Endothelial cell of umbilical vein (primary cell): ENCODE measurements around the gene MAPT. TPM values are rescaled to one million over a fixed set of nuclear protein-coding genes. Genes with fewer than 3 reads are reported as not detected.
A peak's percentile ranks its signal among the peaks of the same experiment; 100 is the strongest.

Experiments
- BruUV-seq: library from RNA; stranded (reverse); fragments of 400-500 nt; replicated peaks from 2 replicates; lab custom pipeline; 2021; lab: Mats Ljungman, UMichigan
- CTCF ChIA-PET: fragments of 300-600, 350-600 bp; sonication (Branson Sonifier 250); formaldehyde crosslinking; loops from one replicate; lab custom pipeline; 2021; ENCODE audit warnings: antibody characterized with exemption, inconsistent platforms; lab: Charles Lee
- POLR2A ChIA-PET: fragments of 300-600, 350-600 bp; sonication (Branson Sonifier 250); formaldehyde crosslinking; loops from one replicate; lab custom pipeline; 2021; ENCODE audit warnings: antibody characterized with exemption, inconsistent platforms; lab: Charles Lee
- DNase-seq: peaks from one replicate; pipeline ENCODE4 v3.0.0-alpha.2; 2011; ENCODE audit warnings: low read depth, low spot score
- FAIRE-seq: peaks from 2 replicates; lab custom pipeline; 2011; peaks lifted over from hg19 to GRCh38; lab: Jason Lieb, UNC
- H2AFZ ChIP-seq: 2 replicates; pipeline ENCODE4 v1.6.0; 2012; ENCODE audit warnings: low read depth, low read length, control low read depth, inconsistent platforms
- H3K27ac ChIP-seq: 2 replicates; pipeline ENCODE4 v1.5.1; 2011; ENCODE audit warnings: low read depth, mild to moderate bottlenecking, control low read depth, low read length, moderate library complexity; ENCODE audit not compliant: insufficient read depth
- H3K27me3 ChIP-seq, 2 experiments: 2 replicates each; pipeline versions ENCODE4 v1.6.0 to v1.6.1; 2011; ENCODE audit warnings: low read length in 2 of 2, mixed read lengths in 1 of 2; ENCODE audit not compliant: control insufficient read depth in 2 of 2, insufficient read depth in 2 of 2
- H3K36me3 ChIP-seq, 2 experiments: 2 replicates in 1 of 2; 3 replicates in 1 of 2; pipeline ENCODE4 v1.5.1; 2011; ENCODE audit warnings: low read length in 2 of 2, mild to moderate bottlenecking in 1 of 2, moderate library complexity in 1 of 2; ENCODE audit not compliant: control insufficient read depth in 2 of 2, insufficient read depth in 2 of 2; ENCODE audit errors: extremely low read depth in 1 of 2
- H3K4me1 ChIP-seq: 3 replicates; pipeline ENCODE4 v1.5.1; 2011; ENCODE audit warnings: mild to moderate bottlenecking, low read length; ENCODE audit not compliant: control insufficient read depth, insufficient read depth; ENCODE audit errors: extremely low read depth
- H3K4me2 ChIP-seq: 2 replicates; pipeline ENCODE4 v1.6.1; 2011; ENCODE audit warnings: low read length, control low read depth, mixed read lengths; ENCODE audit not compliant: insufficient read depth
- H3K4me3 ChIP-seq, 3 experiments: fragments of 200-600 bp in 1 of 3; sonication (generic), shearing (Covaris generic) in 1 of 3; replicated peaks in 1 of 3; 2 replicates each; pipeline ENCODE4 v1.5.1; 2011 to 2016; ENCODE audit warnings: control low read depth in 3 of 3, low read length in 3 of 3, mild to moderate bottlenecking in 2 of 3, inconsistent platforms in 1 of 3, low read depth in 1 of 3, moderate library complexity in 1 of 3; ENCODE audit not compliant: insufficient read depth in 1 of 3
- H3K79me2 ChIP-seq: 2 replicates; pipeline ENCODE4 v1.6.0; 2012; ENCODE audit warnings: low read length, inconsistent platforms; ENCODE audit not compliant: control insufficient read depth, insufficient read depth
- H3K9ac ChIP-seq: replicated peaks from 2 replicates; pipeline ENCODE3; 2011; ENCODE audit warnings: low read length, control low read depth; ENCODE audit not compliant: insufficient read depth; ENCODE audit errors: extremely low read depth
- H3K9me1 ChIP-seq: replicated peaks from 3 replicates; pipeline ENCODE4 v1.6.0; 2011; ENCODE audit warnings: mild to moderate bottlenecking, low read length; ENCODE audit not compliant: control insufficient read depth, insufficient read depth; ENCODE audit errors: extremely low read depth
- H3K9me3 ChIP-seq: replicated peaks from 2 replicates; pipeline ENCODE4 v1.5.1; 2012; ENCODE audit warnings: low read length, inconsistent platforms; ENCODE audit not compliant: control insufficient read depth, insufficient read depth
- H4K20me1 ChIP-seq: replicated peaks from 2 replicates; pipeline ENCODE3; 2011; ENCODE audit warnings: mild to moderate bottlenecking, low read length; ENCODE audit not compliant: control insufficient read depth, insufficient read depth; ENCODE audit errors: extremely low read depth
- EZH2 ChIP-seq: IDR thresholded peaks from 2 replicates; pipeline ENCODE4 v1.6.1; 2012; ENCODE audit warnings: borderline replicate concordance, low read depth, mild to moderate bottlenecking, moderate library complexity, low read length, inconsistent platforms; ENCODE audit not compliant: severe bottlenecking
- FOS ChIP-seq: IDR thresholded peaks from 2 replicates; pipeline ENCODE4 v1.6.1; 2011; ENCODE audit warnings: mild to moderate bottlenecking, low read length, moderate library complexity, borderline replicate concordance; ENCODE audit not compliant: insufficient read depth
- GATA2 ChIP-seq: IDR thresholded peaks from 2 replicates; pipeline ENCODE4 v1.7.0; 2011; ENCODE audit warnings: low read depth, mild to moderate bottlenecking, moderate library complexity, mixed read lengths, low read length; ENCODE audit not compliant: insufficient read length, insufficient read depth
- JUN ChIP-seq: IDR thresholded peaks from 2 replicates; pipeline ENCODE4 v1.6.1; 2011; ENCODE audit warnings: borderline replicate concordance, low read depth; ENCODE audit not compliant: insufficient read length, insufficient read depth
- MYC ChIP-seq: IDR thresholded peaks from one replicate; pipeline ENCODE4 v1.6.1; 2011; ENCODE audit warnings: mild to moderate bottlenecking, low read depth, low read length
- POLR2A ChIP-seq: IDR thresholded peaks from 2 replicates; pipeline ENCODE4 v1.6.1; 2012; ENCODE audit warnings: low read depth, mild to moderate bottlenecking, control low read depth, low read length
- POLR2AphosphoS5 ChIP-seq: IDR thresholded peaks from 2 replicates; pipeline ENCODE4 v1.6.1; 2012; ENCODE audit warnings: low read depth, mild to moderate bottlenecking, control low read depth, low read length, moderate library complexity; ENCODE audit not compliant: insufficient read depth
- dilution Hi-C: fragments of 300-500 bp; cut with MboI; formaldehyde crosslinking; loops from one replicate; pipeline ENCODE4 v1.15.0; 2019; ENCODE audit warnings: low sequenced_read_pairs; ENCODE audit not compliant: extremely low pct_ligation_motif_present
- intact Hi-C: fragments of 100-400 bp; cut with micrococcal nuclease; formaldehyde crosslinking; loops from one replicate; pipeline ENCODE4 v1.10.0; 2022
- polyA plus RNA-seq, 4 experiments: library from polyadenylated mRNA; depleted of rRNA in 3 of 4; stranded (reverse) in 3 of 4; unstranded in 1 of 4; fragments of >200 nt; gene quantifications; 2 replicates each; pipeline versions ENCODE4 v1.2.1 to v1.2.3, GENCODE V29; 2011 to 2012; ENCODE audit warnings: missing spikeins in 1 of 4
- total RNA-seq: library from RNA; stranded (reverse); gene quantifications from 2 replicates; pipeline ENCODE4 v1.2.3, GENCODE V29; 2021
- TF ChIP-seq, protein P1 (sequence below), 2 donors: IDR thresholded peaks; 1 replicate in 1 of 2; 2 replicates in 1 of 2; pipeline ENCODE4 v1.5.1; 2011; ENCODE audit warnings: low read length in 2 of 2, mild to moderate bottlenecking in 2 of 2, moderate library complexity in 2 of 2, control low read depth in 1 of 2, inconsistent platforms in 1 of 2, low read depth in 1 of 2; ENCODE audit not compliant: insufficient read depth in 1 of 2; ENCODE audit errors: extremely low read depth in 1 of 2
- TF ChIP-seq, protein P2 (sequence below): IDR thresholded peaks from 2 replicates; pipeline ENCODE4 v1.6.1; 2011; ENCODE audit not compliant: insufficient read depth, insufficient read length

The MAPT gene
- total and polyA plus RNA-seq, 2 donors (not counting 3 experiments of a cell fraction or from before 2014, with no cell fraction given), result 0.04 to 0.51 TPM

DNA sequence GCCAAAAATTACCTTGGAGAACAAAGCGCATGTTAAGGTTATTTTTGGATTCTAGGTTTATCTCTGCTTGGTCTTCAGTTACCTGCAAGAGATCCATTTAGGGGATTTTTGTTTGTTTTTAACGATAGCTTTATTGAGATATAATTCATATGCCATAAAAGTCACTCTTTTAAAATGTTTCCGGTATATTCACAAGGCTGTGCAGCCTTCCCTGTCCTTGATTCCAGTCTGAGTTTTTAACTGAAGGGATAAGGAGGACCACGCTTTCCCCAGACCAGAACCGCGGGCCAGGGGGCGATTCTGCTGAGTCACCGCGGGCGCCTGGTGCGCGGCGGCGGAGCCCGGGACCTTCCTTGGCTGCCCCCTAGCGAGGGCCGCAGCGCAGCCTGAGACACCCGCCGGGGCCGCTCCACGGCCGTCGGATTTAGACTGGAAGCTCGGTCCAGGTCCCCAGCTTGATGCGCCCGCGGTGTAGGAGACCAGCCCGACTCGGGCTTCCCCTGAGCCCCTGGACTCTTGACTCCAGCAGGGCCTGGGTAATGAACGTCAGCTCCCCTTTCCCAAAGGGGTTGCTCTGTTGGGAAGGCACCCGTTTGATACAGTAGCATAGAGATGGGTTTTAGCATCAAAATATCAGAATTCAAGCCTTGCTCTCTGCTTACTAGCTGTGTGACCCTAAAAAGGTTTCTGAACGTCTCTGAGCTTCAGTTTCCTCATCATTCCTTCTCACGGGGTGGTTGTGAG lies 54.7 kb downstream of the MAPT start:
- Histone ChIP-seq H3K4me2 (peak overlapping the region; percentile 50), H3K9me1 (no peaks in the 10 kb centered on the region), H2AFZ (peak overlapping the region; percentile 71), H3K79me2 (no peaks in the 10 kb centered on the region), H3K27me3 (peaks cover 14 to 17% of the 10 kb centered on the region in 2 experiments), H3K4me3 (no peak overlapping the region), H3K27ac (no peak overlapping the region), H3K36me3 (no peaks in the 10 kb centered on the region), H4K20me1 (no peaks in the 10 kb centered on the region), H3K9ac (no peak overlapping the region), H3K9me3 (no peaks in the 10 kb centered on the region), H3K4me1 (peaks cover 4% of the 10 kb centered on the region)
- no peak for TF ChIP-seq GATA2
- TF ChIP-seq FOS, result peak; percentile 77
- no peak for TF ChIP-seq JUN
- TF ChIP-seq POLR2AphosphoS5, result no peak
- TF ChIP-seq, protein P1, sequence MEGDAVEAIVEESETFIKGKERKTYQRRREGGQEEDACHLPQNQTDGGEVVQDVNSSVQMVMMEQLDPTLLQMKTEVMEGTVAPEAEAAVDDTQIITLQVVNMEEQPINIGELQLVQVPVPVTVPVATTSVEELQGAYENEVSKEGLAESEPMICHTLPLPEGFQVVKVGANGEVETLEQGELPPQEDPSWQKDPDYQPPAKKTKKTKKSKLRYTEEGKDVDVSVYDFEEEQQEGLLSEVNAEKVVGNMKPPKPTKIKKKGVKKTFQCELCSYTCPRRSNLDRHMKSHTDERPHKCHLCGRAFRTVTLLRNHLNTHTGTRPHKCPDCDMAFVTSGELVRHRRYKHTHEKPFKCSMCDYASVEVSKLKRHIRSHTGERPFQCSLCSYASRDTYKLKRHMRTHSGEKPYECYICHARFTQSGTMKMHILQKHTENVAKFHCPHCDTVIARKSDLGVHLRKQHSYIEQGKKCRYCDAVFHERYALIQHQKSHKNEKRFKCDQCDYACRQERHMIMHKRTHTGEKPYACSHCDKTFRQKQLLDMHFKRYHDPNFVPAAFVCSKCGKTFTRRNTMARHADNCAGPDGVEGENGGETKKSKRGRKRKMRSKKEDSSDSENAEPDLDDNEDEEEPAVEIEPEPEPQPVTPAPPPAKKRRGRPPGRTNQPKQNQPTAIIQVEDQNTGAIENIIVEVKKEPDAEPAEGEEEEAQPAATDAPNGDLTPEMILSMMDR (IDR thresholded peaks at IDR 0.05; ENCODE audit: extremely low read depth in 1 of 2, insufficient read depth in 1 of 2, low read depth in 1 of 2, low read length in 2 of 2), result peak; percentile 84 to 92
- TF ChIP-seq, protein P2, sequence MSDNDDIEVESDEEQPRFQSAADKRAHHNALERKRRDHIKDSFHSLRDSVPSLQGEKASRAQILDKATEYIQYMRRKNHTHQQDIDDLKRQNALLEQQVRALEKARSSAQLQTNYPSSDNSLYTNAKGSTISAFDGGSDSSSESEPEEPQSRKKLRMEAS, result no peak
- no peak for TF ChIP-seq POLR2A
- peak; percentile 60 for TF ChIP-seq EZH2
- no peak for TF ChIP-seq MYC
- ChIA-PET POLR2A (no interaction called here), CTCF (interaction anchor here (0.6 to 2.6 kb wide), 23 partner anchors 8 to 729 kb away, joined by 3 to 34 read pairs (median 4); partner anchors contain the start of gene MAPT)
- FAIRE-seq, result peak; percentile 83
- intact Hi-C loops (no loop called here), dilution Hi-C loops (no loop called here)
- peak; percentile 66 for DNase-seq
- BruUV-seq, result no TSS peak
